Lower leg skin (tissue), 3 donors: Measurements from ENCODE around the gene SCFD2.

Experiments
- POLR2A ChIP-seq, 2 donors: fragments of 450-650 bp; IDR thresholded peaks; one replicate each; pipeline ENCODE4 v1.6.1; 2016 to 2017; ENCODE audit warnings: antibody characterized with exemption in 2 of 2, mild to moderate bottlenecking in 1 of 2, moderate library complexity in 1 of 2
- TF ChIP-seq, protein P1 (sequence below), 3 donors: fragments of 450-650 bp; IDR thresholded peaks; one replicate each; pipeline ENCODE4 v1.5.1; 2016; ENCODE audit warnings: antibody characterized with exemption in 3 of 3, mild to moderate bottlenecking in 3 of 3, moderate library complexity in 2 of 3

- TF ChIP-seq, protein P1, sequence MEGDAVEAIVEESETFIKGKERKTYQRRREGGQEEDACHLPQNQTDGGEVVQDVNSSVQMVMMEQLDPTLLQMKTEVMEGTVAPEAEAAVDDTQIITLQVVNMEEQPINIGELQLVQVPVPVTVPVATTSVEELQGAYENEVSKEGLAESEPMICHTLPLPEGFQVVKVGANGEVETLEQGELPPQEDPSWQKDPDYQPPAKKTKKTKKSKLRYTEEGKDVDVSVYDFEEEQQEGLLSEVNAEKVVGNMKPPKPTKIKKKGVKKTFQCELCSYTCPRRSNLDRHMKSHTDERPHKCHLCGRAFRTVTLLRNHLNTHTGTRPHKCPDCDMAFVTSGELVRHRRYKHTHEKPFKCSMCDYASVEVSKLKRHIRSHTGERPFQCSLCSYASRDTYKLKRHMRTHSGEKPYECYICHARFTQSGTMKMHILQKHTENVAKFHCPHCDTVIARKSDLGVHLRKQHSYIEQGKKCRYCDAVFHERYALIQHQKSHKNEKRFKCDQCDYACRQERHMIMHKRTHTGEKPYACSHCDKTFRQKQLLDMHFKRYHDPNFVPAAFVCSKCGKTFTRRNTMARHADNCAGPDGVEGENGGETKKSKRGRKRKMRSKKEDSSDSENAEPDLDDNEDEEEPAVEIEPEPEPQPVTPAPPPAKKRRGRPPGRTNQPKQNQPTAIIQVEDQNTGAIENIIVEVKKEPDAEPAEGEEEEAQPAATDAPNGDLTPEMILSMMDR (IDR thresholded peaks at IDR 0.05): no peak
- no peak for TF ChIP-seq POLR2A (IDR thresholded peaks at IDR 0.05)
Measured at GRCh38 chr4:52860361-52860760, 505.5 kb downstream of the SCFD2 start.
